ENCODE measurements around the gene UNG. TPM values are rescaled to one million over a fixed set of nuclear protein-coding genes. Genes with fewer than 3 reads are reported as not detected.

UNG gene
- total and polyA plus RNA-seq, 2 donors (not counting 3 experiments of a cell fraction or from before 2014, with no cell fraction given) = 21.5 to 46.7 TPM

- no peaks in the 10 kb centered on the region for H4K20me1 ChIP-seq (replicated peaks; ENCODE audit: control insufficient read depth, extremely low read depth, insufficient read depth, low read length)
- peaks cover 4 to 5% of the 10 kb centered on the region in 2 experiments for H3K36me3 ChIP-seq (ENCODE audit: control insufficient read depth in 2 of 2, extremely low read depth in 1 of 2, insufficient read depth in 2 of 2, low read length in 2 of 2)
- H3K9me3 ChIP-seq (replicated peaks; ENCODE audit: control insufficient read depth, insufficient read depth, low read length) = no peaks in the 10 kb centered on the region
- POLR2A ChIA-PET = no interaction called here
- H3K9ac ChIP-seq (replicated peaks; ENCODE audit: extremely low read depth, insufficient read depth, low read length) = peak overlapping the region; percentile 60
- no TSS peak for BruUV-seq (replicated peaks)
- H2AFZ ChIP-seq (ENCODE audit: low read depth, low read length) = peak overlapping the region; percentile 94
- dilution Hi-C loops (cut with MboI; ENCODE audit: extremely low pct_ligation_motif_present, low sequenced_read_pairs) (no loop called here), intact Hi-C loops (cut with micrococcal nuclease) (loop anchor here (1.0 to 5.0 kb wide), 5 partner anchors 13 to 549 kb away; partner anchors contain the start of genes ISCU, SART3 and SVOP)
- FAIRE-seq (peak; percentile 78), DNase-seq (ENCODE audit: low read depth, low spot score) (peak; percentile 84)
- H3K4me2 ChIP-seq (ENCODE audit: insufficient read depth, low read length) = peak overlapping the region; percentile 43
- no peaks in the 10 kb centered on the region for H3K9me1 ChIP-seq (replicated peaks; ENCODE audit: control insufficient read depth, extremely low read depth, insufficient read depth, low read length)
- TF ChIP-seq EZH2 (IDR thresholded peaks at IDR 0.05; ENCODE audit: borderline replicate concordance, low read depth, low read length, severe bottlenecking) (no peak), POLR2AphosphoS5 (IDR thresholded peaks at IDR 0.05; ENCODE audit: insufficient read depth, low read depth, low read length) (peak; percentile 61), JUN (IDR thresholded peaks at IDR 0.05; ENCODE audit: borderline replicate concordance, insufficient read depth, insufficient read length, low read depth) (no peak), MAX (IDR thresholded peaks at IDR 0.05; ENCODE audit: insufficient read depth, insufficient read length) (no peak), POLR2A (IDR thresholded peaks at IDR 0.05; ENCODE audit: low read depth, low read length) (peak; percentile 37), GATA2 (IDR thresholded peaks at IDR 0.05; ENCODE audit: insufficient read depth, insufficient read length, low read depth, low read length) (no peak), CTCF (IDR thresholded peaks at IDR 0.05; ENCODE audit: extremely low read depth in 1 of 2, insufficient read depth in 1 of 2, low read depth in 1 of 2, low read length in 2 of 2) (no peak), MYC (IDR thresholded peaks at IDR 0.05; ENCODE audit: low read depth, low read length) (no peak), FOS (IDR thresholded peaks at IDR 0.05; ENCODE audit: borderline replicate concordance, insufficient read depth, low read length) (peak; percentile 22)
- CTCF ChIA-PET = interaction anchor here (0.7 to 2.6 kb wide), 19 partner anchors 8 to 283 kb away, joined by 3 to 91 read pairs (median 10); no protein-coding TSS in a partner anchor
- peak overlapping the region; percentile 80 for H3K27ac ChIP-seq (ENCODE audit: insufficient read depth, low read depth, low read length)
- no peaks in the 10 kb centered on the region for H3K27me3 ChIP-seq (ENCODE audit: control insufficient read depth in 2 of 2, insufficient read depth in 2 of 2, low read length in 2 of 2)
- H3K79me2 ChIP-seq (ENCODE audit: control insufficient read depth, insufficient read depth, low read length) = no peaks in the 10 kb centered on the region
- H3K4me3 ChIP-seq (replicated peaks in 1 of 3; ENCODE audit: insufficient read depth in 1 of 3, low read depth in 1 of 3, low read length in 3 of 3) = peak overlapping the region; percentile 31 to 56 (median 38)
- peaks cover 12% of the 10 kb centered on the region for H3K4me1 ChIP-seq (ENCODE audit: control insufficient read depth, extremely low read depth, insufficient read depth, low read length)
Measured at GRCh38 chr12:109110988-109111495, 13.6 kb downstream of the UNG start.

Measured in endothelial cell of umbilical vein (primary cell).